Activated T-helper 17 cell treated with anti-CD3 and anti-CD28 coated beads, Interleukin-2, amount 50 U/mL, for 72 hours (primary cell): ENCODE data around the gene ASIC2. TPM values are rescaled to one million over a fixed set of nuclear protein-coding genes. Genes with fewer than 3 reads are reported as not detected.

Experiments used
- ATAC-seq: fragments of 150-1000 bp; cut with Tn5 transposase; replicated peaks from 2 replicates; pipeline ENCODE4 v1.10.0; 2021; ENCODE audit warnings: mild to moderate bottlenecking, moderate library complexity
- H3K27ac Mint-ChIP-seq: one replicate; pipeline ENCODE4 v1.8.0; 2022; ENCODE audit warnings: mixed read lengths
- H3K27me3 Mint-ChIP-seq: one replicate; pipeline ENCODE4 v1.8.0; 2022; ENCODE audit warnings: mixed read lengths
- H3K36me3 Mint-ChIP-seq: one replicate; pipeline ENCODE4 v1.8.0; 2022; ENCODE audit warnings: low read depth, mild to moderate bottlenecking, mixed read lengths
- H3K4me1 Mint-ChIP-seq: one replicate; pipeline ENCODE4 v1.8.0; 2022; ENCODE audit warnings: mixed read lengths
- H3K4me3 Mint-ChIP-seq: one replicate; pipeline ENCODE4 v1.8.0; 2022; ENCODE audit warnings: mild to moderate bottlenecking, mixed read lengths
- H3K9me3 Mint-ChIP-seq: one replicate; pipeline ENCODE4 v1.8.0; 2022; ENCODE audit warnings: mixed read lengths
- total RNA-seq, 2 donors: library from RNA; stranded (reverse); gene quantifications; one replicate each; pipeline ENCODE4 v1.2.3, GENCODE V29; 2022

The ASIC2 gene
- not detected for total RNA-seq

DNA sequence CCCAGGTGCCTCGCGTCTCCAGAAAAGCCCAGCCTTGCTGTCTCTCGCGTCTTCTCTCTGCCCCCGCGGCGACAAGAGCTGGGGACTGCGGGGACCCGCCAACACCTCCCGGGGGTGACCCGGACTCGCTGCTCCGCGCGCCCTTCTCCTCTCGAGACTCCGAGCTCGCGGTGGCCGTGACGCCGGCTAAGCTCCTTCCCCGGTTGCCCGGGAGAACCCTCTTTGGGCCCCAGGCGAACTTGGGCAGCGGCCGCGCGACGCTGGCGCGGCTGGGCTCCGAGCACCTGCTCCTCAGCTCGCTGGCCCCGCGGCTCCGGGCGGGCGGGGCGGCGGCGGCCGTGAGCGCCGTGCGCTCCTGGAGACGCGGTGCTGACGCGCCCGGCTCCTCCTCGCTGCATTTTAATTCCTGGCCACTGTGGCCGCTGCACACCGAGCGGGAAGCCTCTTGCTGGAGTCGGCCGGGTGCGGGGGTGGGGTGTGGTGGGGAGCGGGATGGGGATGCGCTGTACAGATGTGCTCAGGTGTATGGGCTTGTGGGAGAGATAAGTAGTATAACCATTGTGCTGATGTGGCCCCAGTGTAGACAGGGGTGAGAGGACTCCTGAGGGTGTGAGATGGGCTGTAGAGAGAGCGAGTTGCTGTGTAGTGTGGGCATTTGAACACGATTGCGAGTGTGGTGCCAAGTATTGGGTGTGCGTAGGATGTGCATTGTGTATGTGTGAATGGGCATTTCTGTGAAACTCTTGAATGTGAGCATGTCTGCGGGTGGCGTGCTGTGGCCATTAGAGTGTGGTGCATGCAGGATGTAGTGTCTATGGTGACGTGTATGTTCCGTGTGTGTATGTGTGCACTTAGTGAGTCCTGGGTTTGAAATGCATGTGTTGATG, at the start of gene ASIC2:
TSS of gene ASIC2 (minus strand) at position 315 of the 887 bp plus-strand sequence.
- Mint-ChIP-seq H3K4me3 (peak within 1 kb of the TSS; percentile 27), H3K9me3 (no peaks in the 10 kb centered on the region), H3K36me3 (no peaks in the 10 kb centered on the region), H3K27ac (no peak within 1 kb of the TSS), H3K27me3 (peaks cover 45% of the 10 kb centered on the region), H3K4me1 (peaks cover 7% of the 10 kb centered on the region)
- ATAC-seq: no peak

- no peaks in the 10 kb centered on the region for H3K36me3 Mint-ChIP-seq
- no peaks in the 10 kb centered on the region for H3K9me3 Mint-ChIP-seq
- H3K4me1 Mint-ChIP-seq: no peaks in the 10 kb centered on the region
- H3K4me3 Mint-ChIP-seq: no peak overlapping the region
- no peak for ATAC-seq
- H3K27me3 Mint-ChIP-seq: peaks cover 29% of the 10 kb centered on the region
- H3K27ac Mint-ChIP-seq: no peak overlapping the region
Observed at GRCh38 chr17:33342025-33342424, 48.9 kb upstream of the ASIC2 start.

- Mint-ChIP-seq H3K36me3 (no peaks in the 10 kb centered on the region), H3K4me3 (no peak overlapping the region), H3K4me1 (no peaks in the 10 kb centered on the region), H3K9me3 (no peaks in the 10 kb centered on the region), H3K27ac (no peak overlapping the region), H3K27me3 (peaks cover 28% of the 10 kb centered on the region)
- ATAC-seq: no peak
Observed at GRCh38 chr17:33338242-33338641, 45.1 kb upstream of the ASIC2 start.

GRCh38 chr17:33335491-33336173, 42.5 kb upstream of the ASIC2 start:
- Mint-ChIP-seq H3K27me3 (peaks cover 22% of the 10 kb centered on the region), H3K4me1 (no peaks in the 10 kb centered on the region)

DNA sequence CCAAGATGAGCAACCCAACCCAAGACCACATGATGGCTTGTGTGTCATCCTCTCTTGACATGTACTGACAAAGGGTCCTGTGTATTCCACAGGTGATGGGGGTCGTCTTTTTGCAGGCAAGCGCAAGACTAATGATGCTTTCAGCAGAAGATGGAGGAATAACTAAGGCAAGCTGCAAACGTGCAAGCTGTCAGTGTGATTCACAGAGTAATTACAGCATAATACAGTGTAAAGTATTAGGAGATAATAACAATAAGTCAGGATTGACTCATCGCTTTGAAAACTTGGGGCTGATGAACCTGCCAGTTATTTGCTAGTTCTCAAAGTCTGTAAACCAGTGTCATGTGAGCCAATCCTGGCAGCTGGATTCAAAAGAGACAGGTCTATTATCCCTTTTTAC, 41.6 kb upstream of the ASIC2 start:
- no peak overlapping the region for H3K4me3 Mint-ChIP-seq
- H3K27ac Mint-ChIP-seq: no peak overlapping the region
- H3K27me3 Mint-ChIP-seq: peaks cover 21% of the 10 kb centered on the region
- no peaks in the 10 kb centered on the region for H3K9me3 Mint-ChIP-seq
- ATAC-seq: no peak
- no peaks in the 10 kb centered on the region for H3K36me3 Mint-ChIP-seq
- no peaks in the 10 kb centered on the region for H3K4me1 Mint-ChIP-seq

More at GRCh38 chr17:33335491-33336173, 42.5 kb upstream of the ASIC2 start:
- H3K4me3 Mint-ChIP-seq: no peak overlapping the region
- H3K27ac Mint-ChIP-seq: no peak overlapping the region
- H3K36me3 Mint-ChIP-seq: no peaks in the 10 kb centered on the region
- no peaks in the 10 kb centered on the region for H3K9me3 Mint-ChIP-seq
- ATAC-seq: no peak

DNA sequence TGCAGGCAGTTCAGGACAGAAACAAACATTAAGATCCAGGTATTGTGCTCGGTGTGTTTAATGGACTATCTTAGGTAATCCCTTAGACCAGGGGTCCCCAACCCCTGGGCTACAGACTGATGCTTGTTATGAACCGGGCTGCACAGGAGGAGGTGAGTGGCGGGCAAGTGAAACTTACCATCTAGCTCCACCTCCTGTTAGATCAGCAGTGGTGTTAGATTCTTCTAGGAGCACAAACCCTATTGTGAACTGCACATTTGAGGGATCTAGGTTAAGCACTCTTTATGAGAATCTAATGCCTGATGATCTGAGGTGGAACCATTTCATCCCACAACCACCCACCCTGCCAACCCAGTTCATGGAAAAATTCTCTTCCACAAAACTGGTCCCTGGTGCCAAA, 37.8 kb upstream of the ASIC2 start:
- H3K27ac Mint-ChIP-seq: no peak overlapping the region
- H3K27me3 Mint-ChIP-seq: peaks cover 17% of the 10 kb centered on the region
- no peak overlapping the region for H3K4me3 Mint-ChIP-seq
- no peaks in the 10 kb centered on the region for H3K4me1 Mint-ChIP-seq
- no peaks in the 10 kb centered on the region for H3K36me3 Mint-ChIP-seq
- H3K9me3 Mint-ChIP-seq: peaks cover 7% of the 10 kb centered on the region
- ATAC-seq: no peak

GRCh38 chr17:33328129-33328528, 35.0 kb upstream of the ASIC2 start:
- H3K9me3 Mint-ChIP-seq: peaks cover 7% of the 10 kb centered on the region
- peaks cover 28% of the 10 kb centered on the region for H3K27me3 Mint-ChIP-seq
- ATAC-seq: no peak
- no peaks in the 10 kb centered on the region for H3K36me3 Mint-ChIP-seq
- no peaks in the 10 kb centered on the region for H3K4me1 Mint-ChIP-seq
- H3K4me3 Mint-ChIP-seq: no peak overlapping the region
- no peak overlapping the region for H3K27ac Mint-ChIP-seq

DNA sequence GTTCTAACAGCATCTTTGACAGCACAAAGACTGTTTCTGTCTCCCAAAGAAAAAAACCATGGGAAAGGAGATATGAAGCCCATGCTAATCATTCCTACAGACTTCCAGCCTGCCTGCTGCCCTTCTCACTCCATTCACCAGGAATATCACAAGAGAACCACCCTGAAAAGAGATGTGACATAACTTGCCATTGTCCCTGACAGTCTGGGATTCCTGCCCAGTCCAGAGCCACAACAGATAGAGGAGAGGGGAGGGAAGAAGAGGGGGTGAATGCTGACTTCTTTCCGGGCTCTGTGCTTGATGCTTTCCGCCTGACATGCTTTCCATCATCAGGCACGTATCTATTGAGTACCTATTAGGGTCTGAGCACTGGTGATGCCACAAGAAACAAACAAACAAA, 31.6 kb upstream of the ASIC2 start:
- no peak overlapping the region for H3K27ac Mint-ChIP-seq
- no peak for ATAC-seq
- peaks cover 7% of the 10 kb centered on the region for H3K9me3 Mint-ChIP-seq
- H3K36me3 Mint-ChIP-seq: no peaks in the 10 kb centered on the region
- H3K27me3 Mint-ChIP-seq: peaks cover 41% of the 10 kb centered on the region
- no peak overlapping the region for H3K4me3 Mint-ChIP-seq
- H3K4me1 Mint-ChIP-seq: no peaks in the 10 kb centered on the region

GRCh38 chr17:33322063-33322462, 29.0 kb upstream of the ASIC2 start:
- Mint-ChIP-seq H3K27ac (no peak overlapping the region), H3K4me1 (no peaks in the 10 kb centered on the region)

DNA sequence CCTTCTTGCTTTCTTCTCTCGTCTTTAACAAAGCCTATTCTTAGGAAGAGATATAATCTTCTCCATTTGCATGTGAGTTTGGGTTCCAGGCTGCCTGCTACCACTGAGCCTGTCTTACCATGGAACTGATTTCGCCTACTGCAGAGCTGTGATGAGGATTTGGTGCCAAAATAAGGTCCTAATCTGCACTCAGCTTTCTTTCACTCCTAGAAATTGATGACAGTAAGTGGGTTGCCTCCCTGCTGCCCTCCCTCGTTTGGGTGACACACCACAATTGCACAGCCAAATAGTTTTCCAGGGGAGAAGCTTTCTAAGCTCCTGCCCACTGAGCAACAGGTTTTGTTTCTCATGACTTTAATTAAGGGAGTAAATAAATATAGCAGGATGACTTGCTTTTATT, 25.1 kb upstream of the ASIC2 start:
- H3K36me3 Mint-ChIP-seq: no peaks in the 10 kb centered on the region
- no peak overlapping the region for H3K27ac Mint-ChIP-seq
- peaks cover 34% of the 10 kb centered on the region for H3K27me3 Mint-ChIP-seq
- H3K9me3 Mint-ChIP-seq: no peaks in the 10 kb centered on the region
- no peak overlapping the region for H3K4me3 Mint-ChIP-seq
- no peak for ATAC-seq
- H3K4me1 Mint-ChIP-seq: peaks cover 6% of the 10 kb centered on the region

More at GRCh38 chr17:33322063-33322462, 29.0 kb upstream of the ASIC2 start:
- H3K9me3 Mint-ChIP-seq: peaks cover 5% of the 10 kb centered on the region
- no peaks in the 10 kb centered on the region for H3K36me3 Mint-ChIP-seq
- H3K27me3 Mint-ChIP-seq: peaks cover 48% of the 10 kb centered on the region
- ATAC-seq: no peak
- H3K4me3 Mint-ChIP-seq: no peak overlapping the region

- Mint-ChIP-seq H3K4me3 (no peak overlapping the region), H3K27me3 (peaks cover 26% of the 10 kb centered on the region), H3K27ac (no peak overlapping the region), H3K36me3 (no peaks in the 10 kb centered on the region), H3K9me3 (no peaks in the 10 kb centered on the region), H3K4me1 (peaks cover 6% of the 10 kb centered on the region)
- no peak for ATAC-seq
Observed at GRCh38 chr17:33316746-33317145, 23.7 kb upstream of the ASIC2 start.

GRCh38 chr17:33310296-33310695, 17.2 kb upstream of the ASIC2 start:
- Mint-ChIP-seq H3K4me3 (no peak overlapping the region), H3K36me3 (no peaks in the 10 kb centered on the region), H3K9me3 (no peaks in the 10 kb centered on the region), H3K27ac (no peak overlapping the region), H3K27me3 (peaks cover 31% of the 10 kb centered on the region), H3K4me1 (peaks cover 6% of the 10 kb centered on the region)
- ATAC-seq: no peak

- no peak for ATAC-seq
- Mint-ChIP-seq H3K27me3 (peaks cover 24% of the 10 kb centered on the region), H3K36me3 (no peaks in the 10 kb centered on the region), H3K27ac (no peak overlapping the region), H3K4me1 (peaks cover 18% of the 10 kb centered on the region), H3K4me3 (no peak overlapping the region), H3K9me3 (peaks cover 3% of the 10 kb centered on the region)
Observed at GRCh38 chr17:33303254-33303653, 10.2 kb upstream of the ASIC2 start.

DNA sequence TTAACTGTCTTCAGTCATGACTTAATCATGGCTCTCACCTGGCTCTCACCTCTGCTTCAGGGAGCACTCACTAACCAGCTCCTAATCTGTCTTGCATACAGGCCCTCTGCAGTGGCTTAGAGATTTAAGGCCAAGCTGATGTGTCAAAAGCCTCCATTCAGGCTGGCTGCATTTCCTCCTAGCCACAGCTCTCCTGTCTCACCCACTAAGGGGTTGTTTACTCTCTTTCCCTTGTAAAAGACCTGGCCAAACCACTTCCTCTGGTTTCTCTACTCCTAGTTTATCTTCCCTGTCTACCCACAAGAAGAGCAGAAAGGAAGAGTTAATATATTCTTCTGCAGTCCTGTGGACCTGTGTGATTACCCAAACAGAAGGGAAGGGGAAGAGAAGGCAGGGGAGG, 9.3 kb upstream of the ASIC2 start:
- ATAC-seq: peak; percentile 57
- no peak overlapping the region for H3K4me3 Mint-ChIP-seq
- H3K27ac Mint-ChIP-seq: peak overlapping the region; percentile 18
- H3K36me3 Mint-ChIP-seq: no peaks in the 10 kb centered on the region
- H3K4me1 Mint-ChIP-seq: peaks cover 18% of the 10 kb centered on the region
- peaks cover 3% of the 10 kb centered on the region for H3K9me3 Mint-ChIP-seq
- peaks cover 26% of the 10 kb centered on the region for H3K27me3 Mint-ChIP-seq

DNA sequence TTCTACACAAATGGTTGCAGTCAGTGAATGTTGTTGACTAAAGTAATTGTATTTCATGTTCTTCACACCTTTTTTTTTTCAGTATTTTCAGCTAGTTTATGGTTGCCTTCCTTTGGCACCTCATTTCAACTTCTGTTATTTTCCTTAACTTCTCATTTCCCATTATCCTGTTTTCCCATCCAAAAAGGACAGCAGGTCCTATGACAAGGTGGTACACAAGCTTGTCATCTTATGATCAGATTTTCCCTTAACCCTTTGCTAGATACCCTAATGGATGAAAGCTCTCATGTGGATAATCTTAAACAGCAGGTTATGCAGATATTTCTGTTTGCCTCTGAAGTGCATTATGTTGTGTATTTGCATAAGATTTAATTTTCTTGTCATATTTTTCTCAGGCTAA, 7.1 kb upstream of the ASIC2 start:
- H3K4me1 Mint-ChIP-seq: peaks cover 18% of the 10 kb centered on the region
- no peak for ATAC-seq
- H3K4me3 Mint-ChIP-seq: no peak overlapping the region
- peaks cover 3% of the 10 kb centered on the region for H3K9me3 Mint-ChIP-seq
- H3K27me3 Mint-ChIP-seq: peaks cover 25% of the 10 kb centered on the region
- no peak overlapping the region for H3K27ac Mint-ChIP-seq
- H3K36me3 Mint-ChIP-seq: no peaks in the 10 kb centered on the region
